Measurements from ENCODE around the gene DYDC2. TPM values are rescaled to one million over a fixed set of nuclear protein-coding genes. Genes with fewer than 3 reads are reported as not detected.

Gene DYDC2
- total and polyA plus RNA-seq, 9 of the 15 experiments (the other 6 are each of a cell fraction or from before 2014, with no cell fraction given), result 0.06 to 0.34 (median 0.15) TPM; not detected in 5

GRCh38 chr10:80350251-80350650, 6.3 kb upstream of the DYDC2 start (continued):
- no peak for TF ChIP-seq ZNF23 (CRISPR knock-in tag; IDR thresholded peaks at IDR 0.05)
- no peak for TF ChIP-seq PTRF (tag; IDR thresholded peaks at IDR 0.05)
- TF ChIP-seq NCOA6 (IDR thresholded peaks at IDR 0.05), result no peak
- TF ChIP-seq, protein P1, sequence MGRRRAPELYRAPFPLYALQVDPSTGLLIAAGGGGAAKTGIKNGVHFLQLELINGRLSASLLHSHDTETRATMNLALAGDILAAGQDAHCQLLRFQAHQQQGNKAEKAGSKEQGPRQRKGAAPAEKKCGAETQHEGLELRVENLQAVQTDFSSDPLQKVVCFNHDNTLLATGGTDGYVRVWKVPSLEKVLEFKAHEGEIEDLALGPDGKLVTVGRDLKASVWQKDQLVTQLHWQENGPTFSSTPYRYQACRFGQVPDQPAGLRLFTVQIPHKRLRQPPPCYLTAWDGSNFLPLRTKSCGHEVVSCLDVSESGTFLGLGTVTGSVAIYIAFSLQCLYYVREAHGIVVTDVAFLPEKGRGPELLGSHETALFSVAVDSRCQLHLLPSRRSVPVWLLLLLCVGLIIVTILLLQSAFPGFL (CRISPR knock-in tag; IDR thresholded peaks at IDR 0.05), result no peak
- TF ChIP-seq GABPB2 (CRISPR knock-in tag; conservative IDR thresholded peaks at IDR 0.05), result no peak
- TF ChIP-seq DACH1 (IDR thresholded peaks at IDR 0.05; ENCODE audit: partially characterized antibody), result no peak
- TF ChIP-seq HSF4 (CRISPR knock-in tag; IDR thresholded peaks at IDR 0.05; ENCODE audit: borderline replicate concordance), result no peak

DNA sequence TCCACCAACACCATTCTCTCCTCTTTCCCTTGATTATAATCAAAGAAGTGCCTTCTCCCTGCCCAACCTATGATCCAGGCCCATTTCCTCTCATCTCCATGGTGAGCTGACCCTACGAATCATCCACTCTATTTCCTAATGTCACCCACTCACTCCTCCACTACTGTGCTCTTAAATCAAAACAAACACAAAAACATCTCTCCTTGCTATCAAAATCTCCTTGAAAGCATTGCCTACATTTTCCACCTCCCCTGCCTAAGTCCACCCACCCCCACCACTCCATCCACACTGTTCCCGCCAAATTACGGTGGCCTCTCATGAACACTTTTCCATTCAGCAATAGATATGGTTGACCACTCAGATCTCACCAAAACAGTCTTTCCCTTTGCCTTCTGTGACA, 5.4 kb upstream of the DYDC2 start:
- H3K27ac ChIP-seq (ENCODE audit: extremely low read depth, low read depth, low read length), result no peak overlapping the region
- peak; percentile 45; the same call in 1 of the 2 replicates for TF ChIP-seq ZNF407 (IDR thresholded peaks at IDR 0.05; ENCODE audit: low read depth)
- TF ChIP-seq MTA3 (IDR thresholded peaks at IDR 0.05; ENCODE audit: borderline replicate concordance), result no peak
- H3K4me2 ChIP-seq (ENCODE audit: insufficient read depth, low read length), result no peak overlapping the region
- ChIA-PET CTCF (ENCODE audit: low intra/inter-chr PET ratio) (no interaction called here), POLR2A (interaction anchor here (1.4 kb wide), 1 partner anchor 10 kb away, joined by 9 read pairs; no protein-coding TSS in a partner anchor)
- H3K79me2 ChIP-seq (ENCODE audit: control insufficient read depth, insufficient read depth, low read length), result no peaks in the 10 kb centered on the region
- in situ Hi-C loops (cut with MboI), result no loop called here
- H2AFZ ChIP-seq (ENCODE audit: low read depth, low read length), result no peak overlapping the region
- peaks cover 5 to 6% of the 10 kb centered on the region in 2 experiments; a peak in 4 of 5 replicates for H3K27me3 ChIP-seq (ENCODE audit: control insufficient read depth in 2 of 2, insufficient read depth in 2 of 2, low read length in 2 of 2)
- no peaks in the 10 kb centered on the region for H4K20me1 ChIP-seq (replicated peaks; ENCODE audit: control insufficient read depth, insufficient read depth, low read length)
- no TSS peak for BruUV-seq (replicated peaks)
- intact Hi-C loops (cut with micrococcal nuclease), result no loop called here
- H3K9me1 ChIP-seq (ENCODE audit: control insufficient read depth, insufficient read depth, low read length), result no peaks in the 10 kb centered on the region
- H3K9ac ChIP-seq (ENCODE audit: insufficient read depth in 1 of 2, low read depth in 2 of 2, low read length in 2 of 2), result no peak overlapping the region
- ATAC-seq, result no peak
- no peak overlapping the region for H3K4me3 ChIP-seq
- peaks cover 0 to 4% of the 10 kb centered on the region in 2 experiments; a peak in 2 of 5 replicates for H3K4me1 ChIP-seq (replicated peaks in 1 of 2; ENCODE audit: control insufficient read depth in 2 of 2, insufficient read depth in 2 of 2, low read length in 2 of 2)
- FAIRE-seq, result no peak
- no peak for DNase-seq (ENCODE audit: extremely low read depth in 1 of 4, low spot score in 3 of 4)
- no peaks in the 10 kb centered on the region for H3K9me3 ChIP-seq (replicated peaks; ENCODE audit: control insufficient read depth, insufficient read depth, low read depth, low read length)
- 0% methylated on average over 3 of the region's 3 CpGs for WGBS (ENCODE audit: insufficient coverage, low coverage, missing lambda C conversion rate)
- no peaks in the 10 kb centered on the region for H3K36me3 ChIP-seq (ENCODE audit: control insufficient read depth, insufficient read depth, low read length)
